Measurements from ENCODE around the gene CATSPERZ.

Gene CATSPERZ

GRCh38 chr11:64253043-64253442 lies 47.1 kb upstream of the CATSPERZ start:
- Histone ChIP-seq H3K36me3 (ENCODE audit: control insufficient read depth, insufficient read depth, low read length) (peaks cover 8% of the 10 kb centered on the region), H3K4me3 (replicated peaks; ENCODE audit: low read depth, low read length) (no peak overlapping the region), H3K27me3 (replicated peaks; ENCODE audit: control insufficient read depth, insufficient read depth, low read length) (no peaks in the 10 kb centered on the region)
- DNase-seq (ENCODE audit: extremely low read depth, insufficient read length), result no peak
- no peak for TF ChIP-seq CTCF (IDR thresholded peaks at IDR 0.05; ENCODE audit: insufficient read depth, low read length, poor library complexity, severe bottlenecking)

GRCh38 chr11:64253481-64253880 lies 46.7 kb upstream of the CATSPERZ start:
- peaks cover 9% of the 10 kb centered on the region for H3K36me3 ChIP-seq (ENCODE audit: control insufficient read depth, insufficient read depth, low read length)
- H3K4me3 ChIP-seq (replicated peaks; ENCODE audit: low read depth, low read length), result no peak overlapping the region
- H3K27me3 ChIP-seq (replicated peaks; ENCODE audit: control insufficient read depth, insufficient read depth, low read length), result no peaks in the 10 kb centered on the region
- no peak for TF ChIP-seq CTCF (IDR thresholded peaks at IDR 0.05; ENCODE audit: insufficient read depth, low read length, poor library complexity, severe bottlenecking)
- no peak for DNase-seq (ENCODE audit: extremely low read depth, insufficient read length)

- Histone ChIP-seq H3K4me3 (replicated peaks; ENCODE audit: low read depth, low read length) (no peak overlapping the region), H3K36me3 (ENCODE audit: control insufficient read depth, insufficient read depth, low read length) (peaks cover 11% of the 10 kb centered on the region), H3K27me3 (replicated peaks; ENCODE audit: control insufficient read depth, insufficient read depth, low read length) (no peaks in the 10 kb centered on the region)
- TF ChIP-seq CTCF (IDR thresholded peaks at IDR 0.05; ENCODE audit: insufficient read depth, low read length, poor library complexity, severe bottlenecking), result no peak
- no peak for DNase-seq (ENCODE audit: extremely low read depth, insufficient read length)
Observed at GRCh38 chr11:64254326-64254725, 45.8 kb upstream of the CATSPERZ start.

GRCh38 chr11:64255135-64256128 lies 44.7 kb upstream of the CATSPERZ start:
- peaks cover 11% of the 10 kb centered on the region for H3K36me3 ChIP-seq (ENCODE audit: control insufficient read depth, insufficient read depth, low read length)
- DNase-seq (ENCODE audit: extremely low read depth, insufficient read length), result no peak
- TF ChIP-seq CTCF (IDR thresholded peaks at IDR 0.05; ENCODE audit: insufficient read depth, low read length, poor library complexity, severe bottlenecking), result no peak

GRCh38 chr11:64256300-64256699 lies 43.9 kb upstream of the CATSPERZ start:
- no peak for TF ChIP-seq CTCF (IDR thresholded peaks at IDR 0.05; ENCODE audit: insufficient read depth, low read length, poor library complexity, severe bottlenecking)
- H3K4me3 ChIP-seq (replicated peaks; ENCODE audit: low read depth, low read length), result no peak overlapping the region
- no peaks in the 10 kb centered on the region for H3K27me3 ChIP-seq (replicated peaks; ENCODE audit: control insufficient read depth, insufficient read depth, low read length)
- peaks cover 11% of the 10 kb centered on the region for H3K36me3 ChIP-seq (ENCODE audit: control insufficient read depth, insufficient read depth, low read length)
- no peak for DNase-seq (ENCODE audit: extremely low read depth, insufficient read length)

More at GRCh38 chr11:64255135-64256128, 44.7 kb upstream of the CATSPERZ start:
- no peaks in the 10 kb centered on the region for H3K27me3 ChIP-seq (replicated peaks; ENCODE audit: control insufficient read depth, insufficient read depth, low read length)
- no peak overlapping the region for H3K4me3 ChIP-seq (replicated peaks; ENCODE audit: low read depth, low read length)
